ENCODE measurements around the gene MLXIPL.

Gene MLXIPL

DNA sequence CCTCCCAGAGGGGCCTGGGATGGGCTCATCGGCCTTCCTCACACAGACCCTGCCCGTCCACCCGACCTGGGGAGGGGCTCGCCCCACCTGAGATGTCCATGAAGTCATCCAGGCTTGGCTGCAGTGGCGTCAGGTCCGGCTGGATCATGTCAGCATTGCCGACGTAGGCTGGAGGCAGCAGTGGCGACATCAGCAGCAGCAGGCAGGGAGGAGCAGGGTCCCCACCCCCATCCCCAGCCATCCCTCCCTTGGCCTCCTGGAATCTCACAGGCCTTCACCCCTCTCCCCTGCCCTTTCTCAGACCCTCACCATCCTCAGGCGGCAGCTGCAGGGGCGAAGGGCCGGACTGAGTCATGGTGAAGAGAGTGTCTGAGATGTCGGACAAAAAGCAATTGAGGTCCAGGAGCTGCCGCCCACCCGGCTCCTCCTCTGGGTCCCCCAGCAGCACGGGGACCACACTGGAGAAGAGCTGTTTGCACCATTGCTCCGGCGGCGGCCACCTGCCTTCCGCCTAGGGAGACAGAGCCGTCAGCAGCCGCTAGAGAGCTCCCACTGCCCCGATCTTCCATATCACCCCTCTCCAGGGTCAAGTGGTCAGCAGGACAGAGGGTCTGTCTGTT is 18.6 kb downstream of the MLXIPL start:
- TF ChIP-seq, protein P1, sequence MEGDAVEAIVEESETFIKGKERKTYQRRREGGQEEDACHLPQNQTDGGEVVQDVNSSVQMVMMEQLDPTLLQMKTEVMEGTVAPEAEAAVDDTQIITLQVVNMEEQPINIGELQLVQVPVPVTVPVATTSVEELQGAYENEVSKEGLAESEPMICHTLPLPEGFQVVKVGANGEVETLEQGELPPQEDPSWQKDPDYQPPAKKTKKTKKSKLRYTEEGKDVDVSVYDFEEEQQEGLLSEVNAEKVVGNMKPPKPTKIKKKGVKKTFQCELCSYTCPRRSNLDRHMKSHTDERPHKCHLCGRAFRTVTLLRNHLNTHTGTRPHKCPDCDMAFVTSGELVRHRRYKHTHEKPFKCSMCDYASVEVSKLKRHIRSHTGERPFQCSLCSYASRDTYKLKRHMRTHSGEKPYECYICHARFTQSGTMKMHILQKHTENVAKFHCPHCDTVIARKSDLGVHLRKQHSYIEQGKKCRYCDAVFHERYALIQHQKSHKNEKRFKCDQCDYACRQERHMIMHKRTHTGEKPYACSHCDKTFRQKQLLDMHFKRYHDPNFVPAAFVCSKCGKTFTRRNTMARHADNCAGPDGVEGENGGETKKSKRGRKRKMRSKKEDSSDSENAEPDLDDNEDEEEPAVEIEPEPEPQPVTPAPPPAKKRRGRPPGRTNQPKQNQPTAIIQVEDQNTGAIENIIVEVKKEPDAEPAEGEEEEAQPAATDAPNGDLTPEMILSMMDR (conservative IDR thresholded peaks at IDR 0.05; ENCODE audit: control insufficient read depth, insufficient read depth, low read depth, low read length) = no peak
- H3K4me3 ChIP-seq (ENCODE audit: control insufficient read depth, low read depth, low read length) = no peak overlapping the region
- DNase-seq (ENCODE audit: low read depth) = no peak

DNA sequence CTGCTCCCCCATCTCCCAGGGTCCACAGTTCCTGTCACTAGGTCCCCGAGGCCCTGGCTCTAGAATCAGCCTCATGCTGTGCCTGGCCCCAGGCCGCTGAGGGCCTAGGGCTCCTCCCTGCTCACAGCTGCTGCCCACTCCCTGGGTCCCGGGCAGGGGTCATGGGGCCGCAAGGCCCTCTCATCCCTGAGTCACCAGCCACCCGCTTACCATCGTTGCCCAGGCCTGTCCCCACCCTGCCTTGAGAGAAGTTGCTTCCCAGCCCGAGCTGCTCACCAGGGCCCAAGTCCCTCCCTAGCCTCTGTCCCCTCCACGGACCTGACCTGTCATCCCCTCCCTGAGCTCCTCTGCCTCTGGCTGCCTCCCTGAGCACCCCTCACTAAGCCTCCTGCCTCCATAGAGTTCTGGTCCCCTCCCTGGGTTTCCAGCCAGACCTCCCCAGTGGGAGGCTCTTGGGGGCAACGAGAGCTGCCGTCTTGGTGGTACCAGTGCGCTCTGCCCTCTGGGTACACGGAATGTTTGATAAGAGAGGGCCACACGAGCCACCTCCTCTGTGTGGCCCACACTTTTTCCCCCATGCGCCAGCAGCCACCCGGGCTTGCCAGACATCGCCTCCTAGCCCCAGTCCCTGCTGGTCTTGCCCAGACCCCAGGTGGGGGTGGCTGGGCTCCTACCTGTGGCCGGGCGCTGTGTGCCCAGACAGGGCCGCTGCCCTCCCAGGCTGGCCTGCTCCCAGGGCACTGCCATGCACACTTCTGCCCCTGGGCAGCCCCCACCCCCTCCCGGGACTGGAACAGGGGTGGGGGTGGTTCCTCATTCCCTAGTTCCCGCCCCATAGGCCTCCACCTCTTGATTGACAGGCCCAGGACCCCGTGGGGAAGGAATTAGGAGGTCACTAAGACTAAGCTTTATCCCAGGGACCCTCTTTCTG is 21.3 kb downstream of the MLXIPL start:
- DNase-seq (ENCODE audit: low read depth) = no peak

DNA sequence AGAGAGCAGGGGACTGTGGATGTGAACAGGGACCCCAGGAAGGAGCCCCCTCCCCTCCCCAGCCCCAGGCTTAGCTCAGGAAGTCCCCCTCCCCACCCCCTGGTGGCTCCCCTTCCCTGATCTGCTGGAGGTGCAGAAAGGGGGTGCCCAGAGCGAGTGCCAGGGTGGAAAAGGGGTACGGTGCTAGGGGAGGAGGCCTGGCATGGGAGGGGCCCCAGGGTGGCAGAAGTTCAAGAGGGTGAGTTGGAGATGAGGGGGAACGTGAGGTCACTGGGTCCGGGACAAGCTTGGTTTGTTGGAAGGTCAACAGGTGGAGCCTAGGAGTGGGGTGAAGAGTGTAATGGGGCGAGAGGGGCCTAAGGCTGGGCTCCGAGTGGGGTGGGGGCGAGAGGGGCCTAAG is 24.4 kb downstream of the MLXIPL start:
- DNase-seq (ENCODE audit: low read depth) = no peak
- no peak overlapping the region for H3K4me3 ChIP-seq (ENCODE audit: control insufficient read depth, low read depth, low read length)
- TF ChIP-seq, protein P1 (conservative IDR thresholded peaks at IDR 0.05; ENCODE audit: control insufficient read depth, insufficient read depth, low read depth, low read length) = no peak

More for the DNA sequence above, 21.3 kb downstream of the MLXIPL start:
- TF ChIP-seq, protein P1 (conservative IDR thresholded peaks at IDR 0.05; ENCODE audit: control insufficient read depth, insufficient read depth, low read depth, low read length) = no peak
- H3K4me3 ChIP-seq (ENCODE audit: control insufficient read depth, low read depth, low read length) = no peak overlapping the region

DNA sequence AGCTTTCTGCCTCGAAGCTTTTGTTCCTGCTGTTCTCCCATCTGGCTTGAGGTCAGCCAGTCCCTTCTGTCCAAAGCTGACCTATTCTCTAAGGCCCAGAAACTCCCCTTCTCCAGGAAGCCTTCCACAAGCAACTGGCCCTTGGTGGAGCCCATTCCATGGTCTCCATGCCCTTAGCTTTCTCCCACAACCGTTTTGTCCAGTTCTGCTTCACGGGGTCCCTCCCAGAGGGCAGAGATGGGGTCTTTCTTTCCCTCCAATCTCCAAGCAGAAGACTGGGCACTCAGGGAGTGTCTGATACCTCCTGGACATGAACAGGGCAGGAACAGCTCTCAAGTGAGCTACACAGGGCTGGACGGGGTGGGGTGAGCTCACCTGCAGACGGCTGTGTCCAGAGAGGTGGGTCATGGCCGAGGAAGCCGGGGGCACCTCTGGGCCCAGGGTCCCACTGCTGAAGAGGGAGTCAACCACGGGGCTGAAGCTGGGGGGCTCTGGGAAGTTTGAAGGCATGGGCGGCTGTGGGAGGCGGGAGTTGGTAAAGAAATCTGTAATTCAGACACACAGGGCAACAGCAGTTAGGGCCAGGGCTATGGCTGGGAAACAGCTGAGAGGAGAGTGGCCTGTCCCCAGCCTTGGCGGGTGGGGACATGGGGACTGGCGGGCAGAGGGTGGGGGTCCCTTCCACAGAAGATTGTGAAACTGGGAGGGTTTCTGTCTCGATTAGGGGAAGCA is 25.0 kb downstream of the MLXIPL start:
- no peak for DNase-seq (ENCODE audit: low read depth)
- no peak overlapping the region for H3K4me3 ChIP-seq (ENCODE audit: control insufficient read depth, low read depth, low read length)
- TF ChIP-seq, protein P1 (conservative IDR thresholded peaks at IDR 0.05; ENCODE audit: control insufficient read depth, insufficient read depth, low read depth, low read length) = no peak

DNA sequence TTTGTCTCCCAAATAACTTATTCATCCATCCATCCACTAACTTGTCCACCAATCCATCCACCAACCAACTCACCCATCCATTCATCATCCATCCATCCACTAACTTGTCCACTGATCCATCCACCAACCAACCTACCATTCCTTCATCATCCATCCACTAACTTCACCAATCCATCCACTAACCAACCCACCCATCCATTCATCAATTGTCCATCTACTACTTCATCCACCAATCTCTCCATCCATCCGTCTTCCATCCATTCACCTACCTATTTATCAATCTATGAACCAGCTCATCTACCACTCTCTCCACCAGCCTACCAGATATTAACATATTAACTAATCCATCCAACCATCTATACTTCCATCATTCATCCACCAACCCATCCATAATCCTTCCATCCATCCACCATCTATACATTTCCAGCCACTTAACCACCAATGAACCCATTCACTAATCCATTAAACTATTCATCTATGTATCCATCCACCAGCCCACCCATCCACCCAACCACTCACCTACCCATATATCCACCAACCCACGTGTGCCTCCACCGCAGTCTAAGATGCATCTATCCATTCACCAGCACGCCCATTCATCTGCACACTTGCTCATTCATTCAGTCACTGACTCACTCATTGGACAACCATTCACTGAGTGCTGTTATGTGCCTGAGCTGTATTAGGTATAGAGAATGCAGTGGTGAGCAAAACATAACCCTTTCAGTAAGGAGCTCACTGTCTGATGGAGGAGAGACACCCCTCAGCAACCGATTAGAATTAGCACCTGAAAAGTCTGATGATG is 26.1 kb downstream of the MLXIPL start:
- H3K4me3 ChIP-seq (ENCODE audit: control insufficient read depth, low read depth, low read length) = no peak overlapping the region
- no peak for DNase-seq (ENCODE audit: low read depth)
- TF ChIP-seq, protein P1 (conservative IDR thresholded peaks at IDR 0.05; ENCODE audit: control insufficient read depth, insufficient read depth, low read depth, low read length) = no peak
